GM10248 (cell line): ENCODE measurements around the gene HDHD5.

ENCODE experiments used
- CTCF ChIA-PET: fragments of 300-600 bp; sonication (Branson Sonifier 250); formaldehyde crosslinking; extraction: SDS; loops from one replicate; lab custom pipeline; 2021; ENCODE audit warnings: antibody characterized with exemption; lab: Yijun Ruan, JAX
- POLR2A ChIA-PET: fragments of 350-650 bp; sonication (Branson Sonifier 250); formaldehyde crosslinking; extraction: SDS; loops from one replicate; lab custom pipeline; 2020; ENCODE audit warnings: antibody characterized with exemption; lab: Yijun Ruan, JAX
- DNase-seq: peaks from one replicate; pipeline ENCODE4 v3.0.0; 2012; ENCODE audit errors: extremely low spot score
- TF ChIP-seq, protein P1 (sequence below): IDR thresholded peaks from 2 replicates; pipeline ENCODE4 v1.5.1; 2012; ENCODE audit warnings: mild to moderate bottlenecking, low read depth; ENCODE audit errors: extremely low read depth, missing control alignments, control extremely low read depth

The HDHD5 gene

GRCh38 chr22:17114173-17114897 is 44.7 kb downstream of the HDHD5 start:
- DNase-seq, result no peak
- TF ChIP-seq, protein P1, sequence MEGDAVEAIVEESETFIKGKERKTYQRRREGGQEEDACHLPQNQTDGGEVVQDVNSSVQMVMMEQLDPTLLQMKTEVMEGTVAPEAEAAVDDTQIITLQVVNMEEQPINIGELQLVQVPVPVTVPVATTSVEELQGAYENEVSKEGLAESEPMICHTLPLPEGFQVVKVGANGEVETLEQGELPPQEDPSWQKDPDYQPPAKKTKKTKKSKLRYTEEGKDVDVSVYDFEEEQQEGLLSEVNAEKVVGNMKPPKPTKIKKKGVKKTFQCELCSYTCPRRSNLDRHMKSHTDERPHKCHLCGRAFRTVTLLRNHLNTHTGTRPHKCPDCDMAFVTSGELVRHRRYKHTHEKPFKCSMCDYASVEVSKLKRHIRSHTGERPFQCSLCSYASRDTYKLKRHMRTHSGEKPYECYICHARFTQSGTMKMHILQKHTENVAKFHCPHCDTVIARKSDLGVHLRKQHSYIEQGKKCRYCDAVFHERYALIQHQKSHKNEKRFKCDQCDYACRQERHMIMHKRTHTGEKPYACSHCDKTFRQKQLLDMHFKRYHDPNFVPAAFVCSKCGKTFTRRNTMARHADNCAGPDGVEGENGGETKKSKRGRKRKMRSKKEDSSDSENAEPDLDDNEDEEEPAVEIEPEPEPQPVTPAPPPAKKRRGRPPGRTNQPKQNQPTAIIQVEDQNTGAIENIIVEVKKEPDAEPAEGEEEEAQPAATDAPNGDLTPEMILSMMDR, result no peak
- POLR2A ChIA-PET, result no interaction called here
- CTCF ChIA-PET, result interaction anchor here (0.7 to 1.7 kb wide), 2 partner anchors 10 to 57 kb away, joined by 3 to 4 read pairs; no protein-coding TSS in a partner anchor

- DNase-seq, result no peak
- ChIA-PET CTCF (interaction anchor here (0.7 to 1.7 kb wide), 2 partner anchors 11 to 58 kb away, joined by 3 to 4 read pairs; no protein-coding TSS in a partner anchor), POLR2A (no interaction called here)
- TF ChIP-seq, protein P1, result no peak
These were observed 45.5 kb downstream of the HDHD5 start for GRCh38 chr22:17113600-17113999.

DNA sequence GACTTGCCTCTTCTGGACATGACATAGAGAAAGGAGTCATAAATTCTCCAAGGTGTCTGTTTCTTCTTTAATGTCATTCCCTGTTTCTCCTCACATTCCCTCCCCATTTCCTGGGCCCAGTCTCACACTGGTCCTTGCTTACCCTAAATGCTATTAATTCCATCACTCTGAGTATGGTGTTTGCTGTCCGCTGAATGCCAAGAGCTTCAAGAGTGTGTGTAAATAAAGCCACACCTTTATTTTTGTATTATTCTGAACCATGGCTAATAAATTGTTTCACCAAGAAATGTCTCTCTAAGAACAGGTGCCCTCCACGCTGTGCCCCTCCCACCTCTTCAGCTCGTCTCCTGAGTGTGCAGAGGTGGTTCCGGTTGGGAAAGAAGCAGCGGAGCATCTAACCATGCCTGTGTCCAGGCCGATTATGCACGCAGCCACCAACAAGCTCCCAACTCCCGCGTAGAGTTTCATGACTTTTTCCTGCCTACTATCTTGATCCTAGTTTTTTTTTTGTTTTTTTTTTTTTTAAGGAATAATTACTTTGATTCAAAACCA is 46.5 kb downstream of the HDHD5 start:
- POLR2A ChIA-PET, result no interaction called here
- CTCF ChIA-PET, result no interaction called here
- TF ChIP-seq, protein P1, result no peak
- DNase-seq, result no peak

DNA sequence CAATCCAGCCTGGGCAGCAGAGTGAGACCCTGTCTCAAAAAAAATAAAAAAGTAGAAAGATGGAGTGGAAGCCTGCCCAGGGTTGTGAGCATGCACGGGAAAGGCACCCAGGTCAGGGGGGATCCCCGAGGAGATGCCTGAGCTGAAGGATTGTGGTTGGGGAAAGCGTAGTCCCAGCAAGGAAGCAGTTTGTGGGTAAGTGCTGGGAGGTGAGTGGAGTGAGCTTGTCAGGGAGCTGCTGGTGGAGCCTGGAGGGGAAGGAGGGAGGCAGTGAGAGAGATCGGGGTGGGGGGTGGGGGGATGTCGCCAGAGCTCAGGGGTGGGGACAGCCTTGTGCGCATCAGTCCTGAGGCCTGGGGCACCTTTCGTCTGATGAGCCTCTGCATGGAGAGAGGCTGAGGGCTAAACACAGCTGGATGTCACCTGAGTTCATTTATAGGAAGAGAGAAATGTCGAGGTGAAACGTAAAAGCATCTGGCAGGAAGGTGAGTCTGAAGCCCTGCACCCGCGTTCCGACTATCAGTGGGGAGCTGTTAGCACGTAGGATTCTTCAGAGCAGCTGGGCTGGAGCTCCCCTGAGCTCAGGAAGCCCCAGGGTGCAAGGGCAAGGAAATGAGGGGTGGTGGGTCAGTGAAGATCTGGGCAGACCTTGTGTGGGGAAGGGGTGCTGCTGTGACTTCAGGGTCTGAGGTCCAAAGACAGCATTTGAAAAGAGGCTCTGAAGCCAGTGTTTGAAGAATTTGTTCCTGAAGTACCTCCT is 48.1 kb downstream of the HDHD5 start:
- no peak for DNase-seq
- CTCF ChIA-PET, result interaction anchor here (0.8 kb wide), 1 partner anchor 18 kb away, joined by 3 read pairs; no protein-coding TSS in a partner anchor
- POLR2A ChIA-PET, result no interaction called here
- TF ChIP-seq, protein P1, result no peak

- TF ChIP-seq, protein P1, result no peak
- no peak for DNase-seq
- ChIA-PET CTCF (interaction anchor here (0.9 kb wide), 1 partner anchor 16 kb away, joined by 3 read pairs; no protein-coding TSS in a partner anchor), POLR2A (no interaction called here)
These were observed 49.1 kb downstream of the HDHD5 start for GRCh38 chr22:17109976-17110375.
